A549 (cell line): ENCODE data around the gene FBLN5.

Experiments
- BHLHE40 ChIP-seq: IDR thresholded peaks from 2 replicates; pipeline ENCODE4 v1.6.1; 2012; ENCODE audit warnings: low read depth, low read length, inconsistent platforms
- CBX8 ChIP-seq: fragments of 200-600 bp; sonication (generic); IDR thresholded peaks from 2 replicates; pipeline ENCODE4 v1.6.1; 2016
- CTCF ChIP-seq: fragments of >200 bp; sonication (Bioruptor Twin); formaldehyde crosslinking; IDR thresholded peaks from 3 replicates; pipeline ENCODE4 v1.5.1; 2016
- EP300 ChIP-seq, 2 experiments: fragments of >200 bp; sonication (Bioruptor Twin); formaldehyde crosslinking; IDR thresholded peaks; 2 replicates in 1 of 2; 3 replicates in 1 of 2; pipeline ENCODE4 v1.6.1; 2016 to 2017
- HOXB5 ChIP-seq: fragments of 250-450 bp; sonication (Bioruptor Pico); IDR thresholded peaks from 2 replicates; pipeline ENCODE4 v1.5.0; 2020; ENCODE audit warnings: mild to moderate bottlenecking, moderate library complexity
- JUN ChIP-seq, 2 experiments: fragments of >200 bp; sonication (Bioruptor Twin); formaldehyde crosslinking; IDR thresholded peaks; 2 replicates in 1 of 2; 3 replicates in 1 of 2; pipeline ENCODE4 v1.6.1; 2016 to 2017
- MYC ChIP-seq: IDR thresholded peaks from 2 replicates; pipeline ENCODE4 v1.6.1; 2012; ENCODE audit warnings: mild to moderate bottlenecking, inconsistent platforms, low read length, improper control_type of control experiment, borderline replicate concordance
- POLR2A ChIP-seq: IDR thresholded peaks from 2 replicates; pipeline ENCODE4 v1.6.1; 2012; ENCODE audit warnings: mild to moderate bottlenecking, low read length
- RCOR1 ChIP-seq: fragments of 150-350 bp; IDR thresholded peaks from 2 replicates; pipeline ENCODE4 v1.6.1; 2014; ENCODE audit warnings: antibody characterized with exemption, low read length, low read depth
- TFCP2L1 ChIP-seq: fragments of 250-450 bp; sonication (Bioruptor Pico); IDR thresholded peaks from 2 replicates; pipeline ENCODE4 v1.5.0; 2021; ENCODE audit warnings: mild to moderate bottlenecking
- USF2 ChIP-seq: fragments of 450-650 bp; IDR thresholded peaks from 2 replicates; pipeline ENCODE4 v1.6.1; 2014; ENCODE audit warnings: antibody characterized with exemption

GRCh38 chr14:91861091-91861490 is 86.4 kb downstream of the FBLN5 start:
- TF ChIP-seq POLR2A (no peak), BHLHE40 (no peak), USF2 (no peak), RCOR1 (no peak), CBX8 (no peak), EP300 (IDR thresholded peaks at IDR 0.05) (no peak), JUN (IDR thresholded peaks at IDR 0.05) (no peak), HOXB5 (CRISPR knock-in tag) (no peak), TFCP2L1 (CRISPR knock-in tag) (no peak), CTCF (no peak), MYC (no peak)
